GM12873 (cell line): ENCODE results near the gene KHK.

Source experiments
- TF ChIP-seq, protein P1 (sequence below): IDR thresholded peaks from 2 replicates; pipeline ENCODE4 v1.5.1; 2012; ENCODE audit warnings: low read depth, mild to moderate bottlenecking, moderate library complexity, low read length, control low read depth; ENCODE audit not compliant: insufficient read depth; ENCODE audit errors: missing control alignments

Gene KHK

DNA sequence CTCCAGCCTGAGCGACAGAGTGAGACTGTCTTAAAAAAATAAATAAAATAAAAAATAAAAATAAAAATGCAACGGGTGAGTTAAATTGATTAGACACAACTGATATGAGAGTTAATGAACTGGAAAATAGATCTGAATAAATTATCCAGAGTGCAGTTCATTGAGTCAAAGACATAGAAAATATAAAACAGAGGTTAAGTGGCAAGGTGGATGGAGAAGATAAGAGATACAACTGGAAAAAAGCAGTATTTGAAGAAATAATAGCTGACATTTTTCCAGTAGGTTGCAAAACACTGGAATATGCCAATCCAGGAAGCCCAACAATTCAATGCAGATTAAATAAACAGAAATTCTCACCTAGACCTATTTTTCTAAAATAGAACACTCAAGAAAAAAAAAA lies 21.6 kb downstream of the KHK start:
- TF ChIP-seq, protein P1, sequence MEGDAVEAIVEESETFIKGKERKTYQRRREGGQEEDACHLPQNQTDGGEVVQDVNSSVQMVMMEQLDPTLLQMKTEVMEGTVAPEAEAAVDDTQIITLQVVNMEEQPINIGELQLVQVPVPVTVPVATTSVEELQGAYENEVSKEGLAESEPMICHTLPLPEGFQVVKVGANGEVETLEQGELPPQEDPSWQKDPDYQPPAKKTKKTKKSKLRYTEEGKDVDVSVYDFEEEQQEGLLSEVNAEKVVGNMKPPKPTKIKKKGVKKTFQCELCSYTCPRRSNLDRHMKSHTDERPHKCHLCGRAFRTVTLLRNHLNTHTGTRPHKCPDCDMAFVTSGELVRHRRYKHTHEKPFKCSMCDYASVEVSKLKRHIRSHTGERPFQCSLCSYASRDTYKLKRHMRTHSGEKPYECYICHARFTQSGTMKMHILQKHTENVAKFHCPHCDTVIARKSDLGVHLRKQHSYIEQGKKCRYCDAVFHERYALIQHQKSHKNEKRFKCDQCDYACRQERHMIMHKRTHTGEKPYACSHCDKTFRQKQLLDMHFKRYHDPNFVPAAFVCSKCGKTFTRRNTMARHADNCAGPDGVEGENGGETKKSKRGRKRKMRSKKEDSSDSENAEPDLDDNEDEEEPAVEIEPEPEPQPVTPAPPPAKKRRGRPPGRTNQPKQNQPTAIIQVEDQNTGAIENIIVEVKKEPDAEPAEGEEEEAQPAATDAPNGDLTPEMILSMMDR: no peak

DNA sequence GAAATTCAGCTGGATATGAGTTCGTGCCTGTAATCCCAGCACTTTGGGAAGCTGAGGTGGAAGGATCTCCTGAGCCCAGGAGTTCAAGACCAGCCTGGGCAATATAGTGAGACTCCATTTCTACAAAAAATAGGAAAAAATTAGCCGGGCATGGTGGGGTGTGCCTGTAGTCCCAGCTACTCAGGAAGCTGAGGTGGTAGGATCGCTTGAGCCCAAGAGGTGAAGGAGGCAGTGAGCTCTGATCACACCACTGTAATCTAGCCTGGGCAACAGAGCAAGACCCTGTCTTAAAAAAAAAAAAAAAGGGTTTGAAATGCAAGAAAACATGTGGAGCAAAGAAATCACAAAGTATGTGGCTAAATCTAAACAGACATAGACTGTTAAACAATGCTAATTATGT lies 22.5 kb downstream of the KHK start:
- TF ChIP-seq, protein P1: no peak

DNA sequence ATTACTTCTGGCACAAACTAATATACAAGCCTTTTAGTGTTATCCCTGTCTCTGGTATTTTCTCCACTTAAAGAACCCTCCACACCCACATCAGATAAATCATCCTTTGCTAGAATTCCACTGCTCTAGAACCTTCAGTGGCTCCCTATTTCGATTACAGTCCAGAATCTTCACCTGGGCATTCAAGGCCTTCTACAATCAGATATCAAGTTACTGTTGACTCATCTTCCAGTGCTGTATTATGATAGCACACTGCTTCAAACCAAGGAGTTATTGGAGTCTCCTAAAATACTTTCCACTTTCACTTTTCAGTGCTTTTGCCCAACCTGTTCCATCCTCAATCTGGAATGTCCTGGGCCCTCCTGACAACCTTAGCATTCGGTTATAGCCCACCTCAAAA lies 28.9 kb downstream of the KHK start:
- TF ChIP-seq, protein P1: no peak

DNA sequence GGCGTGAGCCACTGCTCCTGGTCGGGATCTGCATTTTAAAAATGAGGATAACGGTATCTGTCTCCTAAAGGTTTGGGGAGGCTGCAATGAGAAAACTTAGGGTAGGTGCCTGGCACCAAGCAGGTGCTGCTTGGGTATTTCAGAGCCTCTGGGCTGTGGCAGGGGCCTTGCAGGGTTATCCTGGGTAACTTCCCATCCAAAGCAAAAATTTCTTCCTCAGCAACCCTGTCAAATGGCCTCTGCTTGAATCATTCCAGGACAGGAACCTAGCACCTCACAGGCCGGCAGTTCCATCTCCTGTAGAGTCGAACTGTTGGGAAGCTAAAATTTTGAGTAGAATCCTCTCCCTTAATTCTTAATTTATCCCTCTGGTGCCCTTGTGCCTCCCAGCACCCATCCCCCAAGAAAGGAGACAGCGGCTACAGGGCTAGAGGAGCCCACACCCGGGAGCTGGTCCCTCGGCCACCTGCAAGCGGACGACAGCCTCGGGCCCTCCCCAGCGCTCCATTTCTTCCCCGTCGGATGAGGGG lies 31.5 kb downstream of the KHK start:
- TF ChIP-seq, protein P1: no peak

DNA sequence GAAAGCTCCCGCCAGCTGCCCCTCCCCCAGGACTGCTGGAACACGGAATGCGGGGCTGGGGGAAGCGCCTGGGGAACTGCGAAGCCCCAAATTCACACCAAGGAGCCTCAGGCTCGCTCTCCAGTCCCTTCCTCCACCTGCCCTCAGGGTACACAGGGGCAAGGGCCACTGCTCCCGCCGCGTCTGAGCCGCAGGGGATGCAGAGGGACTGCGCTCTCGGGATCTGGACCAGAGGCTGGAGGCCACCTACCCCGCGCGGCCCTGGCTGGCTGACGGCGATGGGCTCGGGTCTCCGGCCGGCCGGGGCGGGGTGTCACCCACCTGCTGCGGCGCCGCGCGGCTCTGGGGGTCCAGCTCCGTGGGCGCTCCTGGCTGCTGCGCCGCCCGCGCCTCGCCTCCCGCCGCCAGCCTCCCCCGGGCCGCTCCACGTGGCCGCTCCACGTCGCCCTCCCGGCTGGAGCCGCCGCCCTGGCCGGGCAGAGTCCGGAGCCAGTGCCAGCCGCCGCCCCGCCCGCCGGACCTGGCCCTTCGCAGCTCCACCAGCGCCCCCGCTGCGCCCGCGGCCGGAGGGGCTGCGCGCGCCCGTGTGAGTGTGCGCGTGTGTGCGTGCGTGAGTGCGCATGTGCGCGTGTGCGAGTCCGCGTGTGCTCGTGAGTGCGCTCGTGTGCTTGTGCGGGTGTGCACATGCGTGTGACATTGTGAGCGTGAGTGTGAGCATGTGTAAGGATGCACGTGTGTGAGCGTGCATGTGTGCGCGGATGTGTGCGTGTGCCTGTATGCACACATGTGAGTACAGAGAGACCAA lies 32.2 kb downstream of the KHK start, which contains the start of gene CGREF1:
CGREF1 (minus strand) TSS at position 604 of the 805 bp plus-strand sequence. CDS start 14,762 bp downstream, outside the sequence.
- TF ChIP-seq, protein P1: no peak

DNA sequence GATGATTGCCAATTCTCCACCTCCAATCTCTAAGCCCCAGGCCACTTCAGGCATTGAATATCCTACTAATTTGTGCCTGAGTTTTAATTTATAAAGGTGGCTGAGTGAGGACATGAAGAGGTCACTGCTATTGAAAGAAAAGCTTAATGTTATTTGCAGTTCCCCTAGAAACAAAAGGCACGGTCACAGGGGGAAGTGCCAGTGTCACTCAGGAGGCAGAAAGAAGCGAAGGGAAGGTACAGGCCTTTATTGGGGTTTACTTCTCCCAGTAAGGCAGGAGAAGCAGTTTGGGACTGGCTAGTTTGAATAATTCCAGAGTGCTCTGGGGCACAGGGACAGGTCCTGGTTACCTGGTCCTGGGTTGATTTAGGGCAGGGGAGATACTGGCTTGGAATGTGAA lies 35.3 kb downstream of the KHK start:
- TF ChIP-seq, protein P1: no peak

DNA sequence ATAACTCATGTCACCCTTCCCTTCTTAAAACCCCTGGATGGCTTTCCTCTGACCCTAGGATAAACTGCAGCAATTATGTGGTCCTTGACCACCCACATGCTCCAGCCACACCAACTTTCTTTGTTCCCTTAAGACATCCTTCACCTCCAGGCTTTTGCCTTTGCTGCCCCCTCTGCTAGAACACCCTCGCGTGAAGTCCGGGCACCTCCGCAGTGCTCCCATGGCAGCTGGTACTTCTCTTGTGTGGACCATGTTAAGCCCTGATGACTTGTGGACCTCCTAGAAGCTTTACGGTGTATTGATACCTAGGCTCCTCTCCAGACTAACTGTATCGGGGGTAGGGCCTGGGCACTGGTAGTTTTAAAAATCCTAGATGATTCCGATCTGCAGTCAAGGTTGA lies 36.2 kb downstream of the KHK start:
- TF ChIP-seq, protein P1: no peak
